Measurements from ENCODE around the gene ALAS2.
"Not testable (repeated sequence)": the region's sequence is repeated elsewhere in the genome, so short reads cannot be mapped to it uniquely, and the experiment has no call there.

ALAS2 gene

GRCh38 chrX:55030271-55031205, at the start of gene ALAS2:
Gene ALAS2 (minus strand): TSS chrX:55030977. CDS start chrX:55026000, 4,977 bp downstream.
- DNase-seq, result no peak

- DNase-seq, result no peak
Measured at GRCh38 chrX:55074851-55075467, 44.2 kb upstream of the ALAS2 start, which contains the start of gene PAGE2B. Gene PAGE2B (plus strand): TSS chrX:55075030. CDS start chrX:55076042, 1,012 bp downstream.

GRCh38 chrX:55072286-55072685, 41.5 kb upstream of the ALAS2 start:
- DNase-seq, result no peak

- DNase-seq, result not testable (repeated sequence)
Measured at GRCh38 chrX:55067180-55067579, 36.4 kb upstream of the ALAS2 start.

GRCh38 chrX:55057675-55058249, 27.0 kb upstream of the ALAS2 start:
- DNase-seq, result peak; percentile 17

- peak; percentile 2 for DNase-seq
Measured at GRCh38 chrX:55056820-55057674, 26.3 kb upstream of the ALAS2 start.

- not testable (repeated sequence) for DNase-seq
Measured at GRCh38 chrX:55050599-55050998, 19.8 kb upstream of the ALAS2 start.

- no peak for DNase-seq
Measured at GRCh38 chrX:55041514-55041913, 10.7 kb upstream of the ALAS2 start.

GRCh38 chrX:55039471-55039870, 8.7 kb upstream of the ALAS2 start:
- no peak for DNase-seq

GRCh38 chrX:55033429-55033828, 2.7 kb upstream of the ALAS2 start:
- no peak for DNase-seq

- no peak for DNase-seq
Measured at GRCh38 chrX:55029291-55029690, 1.5 kb downstream of the ALAS2 start.

GRCh38 chrX:55028611-55029010, 2.2 kb downstream of the ALAS2 start:
- DNase-seq, result no peak

- DNase-seq, result no peak
Measured at GRCh38 chrX:55028040-55028439, 2.7 kb downstream of the ALAS2 start.

GRCh38 chrX:55026840-55027239, 3.9 kb downstream of the ALAS2 start:
- DNase-seq, result no peak

GRCh38 chrX:55026143-55026542, 4.6 kb downstream of the ALAS2 start:
- no peak for DNase-seq

- no peak for DNase-seq
Measured at GRCh38 chrX:55014897-55015299, 15.9 kb downstream of the ALAS2 start.

GRCh38 chrX:55011294-55011693, 19.5 kb downstream of the ALAS2 start:
- DNase-seq, result no peak

GRCh38 chrX:55008571-55009358, 22.0 kb downstream of the ALAS2 start:
- DNase-seq, result no peak

- DNase-seq, result no peak
Measured at GRCh38 chrX:55007656-55008055, 23.1 kb downstream of the ALAS2 start.

GRCh38 chrX:55006827-55007621, 23.8 kb downstream of the ALAS2 start:
- no peak for DNase-seq

- no peak for DNase-seq
Measured at GRCh38 chrX:55005256-55005655, 25.5 kb downstream of the ALAS2 start.

Data from activated naive CD4-positive, alpha-beta T cell treated with Interleukin-2 at 50 U/mL for 16 hours (primary cell).